NT2/D1 (cell line): ENCODE results near the gene SEPTIN12.

Source experiments
- SUZ12 ChIP-seq: IDR thresholded peaks from 2 replicates; pipeline ENCODE4 v1.6.1; 2011; ENCODE audit not compliant: insufficient read length, insufficient read depth; ENCODE audit errors: extremely low read depth
- YY1 ChIP-seq: IDR thresholded peaks from 2 replicates; pipeline ENCODE4 v1.6.1; 2011; ENCODE audit not compliant: insufficient read length, insufficient read depth
- ZNF274 ChIP-seq: IDR thresholded peaks from 2 replicates; pipeline ENCODE4 v1.6.1; 2011; ENCODE audit warnings: mild to moderate bottlenecking, low read depth, low read length

GRCh38 chr16:4825196-4825595 is 37.1 kb upstream of the SEPTIN12 start:
- no peak for TF ChIP-seq SUZ12
- TF ChIP-seq YY1 = no peak
- TF ChIP-seq ZNF274 = no peak
